NCI-H1105 treated with DMSO at 0.1 percent for 48 hours (cell line): ENCODE data around the gene DLX6.

Source experiments
- DNase-seq: peaks from one replicate; lab custom pipeline; 2025; lab: John Stamatoyannopoulos, UW

Gene DLX6

DNA sequence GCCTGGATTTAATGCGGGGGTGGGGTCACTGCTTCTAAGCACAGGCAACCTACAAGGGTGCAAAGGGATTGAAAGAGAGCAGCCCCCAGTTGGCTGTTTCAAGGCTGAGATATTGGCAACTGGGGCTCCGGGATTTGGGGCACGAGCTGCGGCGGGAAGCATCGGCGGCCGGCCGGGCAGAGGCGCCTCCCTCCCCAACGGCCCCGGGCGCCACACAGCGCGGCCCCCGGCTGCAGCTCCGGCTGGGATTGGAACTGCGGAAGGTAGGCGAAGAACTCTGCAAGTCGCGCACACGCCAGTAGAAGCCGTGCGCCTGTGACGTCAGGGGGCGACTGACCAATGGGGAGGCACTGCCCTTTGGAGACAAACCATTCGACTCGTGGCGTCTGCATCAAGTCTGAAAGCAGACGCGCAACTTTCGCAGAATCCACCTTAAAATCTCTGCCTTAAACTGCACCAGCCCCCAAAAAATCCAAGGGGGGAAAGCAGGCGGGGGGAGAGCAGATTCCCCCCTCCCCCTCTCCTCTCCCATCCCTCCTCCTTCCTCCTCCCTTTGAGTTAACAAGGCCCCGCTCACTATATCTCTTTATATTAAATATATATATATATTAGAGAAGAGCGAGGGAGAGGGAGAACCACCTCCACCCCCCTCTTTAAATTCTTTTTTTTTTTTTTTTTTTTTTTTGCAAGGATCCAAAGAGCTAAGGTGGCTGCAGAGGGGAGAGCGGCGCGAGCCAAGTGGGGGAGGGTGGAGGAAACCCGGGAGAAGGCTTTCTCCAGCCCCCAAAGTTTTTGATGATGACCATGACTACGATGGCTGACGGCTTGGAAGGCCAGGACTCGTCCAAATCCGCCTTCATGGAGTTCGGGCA, at the start of gene DLX6:
TSS of gene DLX6 (plus strand) at position 371 of the 872 bp plus-strand sequence. CDS start at position 796, 425 bp downstream.
- peak; percentile 98 for DNase-seq

- DNase-seq, result no peak
These were observed 46.2 kb upstream of the DLX6 start for GRCh38 chr7:96959135-96959534.

DNA sequence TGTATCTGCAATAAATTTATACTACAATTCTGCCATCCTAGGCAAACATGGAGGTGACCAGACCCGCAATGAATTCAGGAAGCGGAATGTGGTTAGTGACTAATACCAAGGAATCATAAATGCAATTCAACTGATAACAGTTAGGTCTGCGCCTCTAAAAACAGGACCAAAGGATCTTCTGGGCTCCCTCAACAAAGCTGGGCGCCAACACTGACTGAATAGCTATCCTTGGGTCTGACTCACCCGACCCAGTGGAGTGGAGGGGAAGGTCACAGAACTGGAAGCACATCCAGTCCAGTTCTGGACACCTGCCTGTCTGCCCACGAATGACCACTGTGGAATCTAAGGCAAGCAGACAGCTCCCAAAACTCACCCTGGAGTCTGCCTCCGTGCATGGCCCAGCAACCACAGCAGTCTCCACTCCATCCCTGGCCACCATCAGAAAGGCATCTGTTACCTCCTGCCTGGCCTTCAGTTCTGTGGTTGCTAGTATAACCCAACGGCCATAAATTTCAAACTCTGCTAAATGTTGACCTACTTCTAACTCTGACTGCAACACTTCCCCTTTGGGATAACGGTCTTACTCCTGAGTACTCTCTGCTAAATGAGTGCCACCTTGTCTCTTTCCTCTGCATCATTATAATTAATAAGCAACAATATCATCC, 43.0 kb upstream of the DLX6 start:
- DNase-seq, result no peak

- DNase-seq, result no peak
These were observed 36.4 kb upstream of the DLX6 start for GRCh38 chr7:96968981-96969380.

DNA sequence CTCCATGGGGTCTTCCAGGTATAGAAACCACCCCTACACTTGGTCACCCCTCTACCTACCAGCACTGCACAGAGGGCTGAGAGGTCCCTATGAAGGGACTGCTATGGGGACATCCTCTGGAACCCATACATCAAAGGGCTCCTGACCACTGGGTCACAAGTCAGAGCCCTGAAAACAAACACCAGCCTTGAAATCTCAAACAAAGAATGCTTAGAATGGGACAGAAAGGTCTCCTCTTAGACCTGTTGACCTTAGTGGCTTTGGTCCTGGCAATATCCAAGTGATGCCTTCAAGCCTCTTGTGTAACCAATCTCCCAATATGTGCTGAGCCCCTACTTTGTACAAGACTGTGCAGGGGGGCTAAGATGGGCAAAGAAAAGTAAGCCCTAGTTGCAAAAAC, 34.6 kb upstream of the DLX6 start:
- no peak for DNase-seq

DNA sequence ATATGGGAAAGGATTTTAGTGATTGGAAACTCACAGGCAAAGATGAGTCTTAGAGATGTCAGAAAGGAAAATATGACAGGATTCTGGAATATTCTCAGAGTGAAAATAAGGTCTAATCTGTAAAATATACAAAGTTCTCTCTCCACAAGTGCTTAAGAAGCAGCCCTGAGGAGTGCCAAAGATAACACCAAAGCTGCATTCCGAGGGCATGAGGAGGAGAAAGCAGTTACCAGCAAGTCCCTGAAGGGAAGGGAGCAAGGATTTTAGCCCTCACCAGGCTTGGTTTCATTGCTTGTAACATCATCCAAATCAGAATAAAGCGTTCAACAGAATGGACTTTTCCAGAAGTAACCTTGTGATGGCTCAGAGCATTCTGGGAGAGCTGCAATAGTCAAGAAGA, 31.4 kb upstream of the DLX6 start:
- DNase-seq, result no peak

GRCh38 chr7:96976106-96976505, 29.2 kb upstream of the DLX6 start:
- DNase-seq, result no peak

DNA sequence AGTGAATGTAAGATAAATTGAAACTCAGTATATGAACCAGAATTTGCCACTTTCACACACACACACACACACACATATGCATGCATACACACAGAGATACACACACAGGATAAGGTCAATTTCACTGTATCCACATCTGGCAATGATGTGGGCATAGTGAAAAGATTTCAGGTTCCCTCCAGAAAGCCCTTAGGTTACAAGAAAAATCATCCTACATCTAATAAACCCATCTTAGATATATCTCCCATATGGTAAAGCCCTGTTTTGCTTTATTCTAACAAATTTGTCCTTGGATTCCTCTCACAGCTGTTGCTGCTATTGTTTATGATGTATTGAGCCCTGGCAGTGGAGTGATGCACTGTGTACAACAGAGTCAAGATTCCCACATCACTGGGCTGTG, 27.9 kb upstream of the DLX6 start:
- DNase-seq, result no peak

GRCh38 chr7:96979551-96980276, 25.6 kb upstream of the DLX6 start:
- no peak for DNase-seq

DNA sequence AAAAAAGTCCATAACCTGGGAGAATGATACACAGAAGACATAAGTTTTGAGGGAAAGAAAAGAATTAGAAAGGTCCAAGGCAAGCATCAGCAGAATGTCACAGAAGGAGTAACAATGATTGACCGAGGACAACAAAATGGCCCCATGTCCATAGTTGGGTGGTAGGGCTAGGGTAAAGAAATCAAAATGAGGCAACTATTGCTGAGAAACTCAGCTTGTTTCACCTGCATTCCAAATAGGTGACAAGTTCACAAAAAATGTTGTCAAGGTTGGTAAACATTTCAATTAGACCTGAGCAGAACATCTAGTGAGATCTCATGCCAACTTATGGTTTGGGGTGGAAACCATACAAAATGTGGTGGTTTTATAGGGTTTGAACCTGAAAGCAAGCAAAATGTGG, 22.8 kb upstream of the DLX6 start:
- no peak for DNase-seq

GRCh38 chr7:96985992-96986391, 19.4 kb upstream of the DLX6 start:
- no peak for DNase-seq

GRCh38 chr7:96986901-96987300, 18.5 kb upstream of the DLX6 start:
- no peak for DNase-seq

DNA sequence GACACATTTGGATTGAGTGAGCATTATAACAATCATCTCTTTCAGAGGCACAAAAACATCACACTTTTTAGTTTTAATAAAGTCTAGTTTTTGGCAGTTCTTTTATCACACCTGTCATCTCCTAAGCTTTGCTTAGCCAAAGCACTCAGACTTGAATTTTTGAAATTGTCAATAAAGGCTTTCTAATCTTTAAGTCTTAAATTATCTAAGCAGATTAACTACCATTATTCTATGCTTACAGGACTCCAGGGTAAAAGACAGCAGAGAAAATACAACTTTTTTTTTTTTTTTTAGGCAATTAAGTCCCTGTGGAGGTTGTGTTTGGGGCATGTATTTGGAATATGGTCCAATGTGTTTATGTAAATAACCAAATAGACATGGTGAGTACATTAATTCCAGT, 17.6 kb upstream of the DLX6 start:
- no peak for DNase-seq

- no peak for DNase-seq
These were observed 16.0 kb upstream of the DLX6 start for GRCh38 chr7:96989241-96989858.

DNA sequence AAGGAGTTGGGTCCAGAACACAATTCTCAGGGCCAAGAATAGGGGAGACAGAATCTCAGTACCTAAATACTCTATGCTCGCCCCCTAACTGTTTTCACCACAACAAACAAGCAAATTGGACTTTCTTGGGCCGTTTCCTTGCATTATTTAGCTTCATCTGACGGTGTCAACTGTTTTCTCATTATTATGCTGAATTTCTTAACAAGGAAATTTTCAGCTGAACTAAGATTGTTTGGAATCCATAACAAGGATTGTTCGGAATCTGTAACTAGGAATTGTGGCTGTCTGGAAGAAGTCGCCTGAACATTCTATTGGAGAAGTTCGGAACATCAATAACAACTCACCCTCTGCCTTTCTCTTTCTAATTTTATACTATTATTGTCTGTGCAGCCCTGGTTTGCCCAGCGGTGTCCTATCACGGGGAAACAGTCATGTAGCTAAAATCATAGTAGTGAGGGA, 15.5 kb upstream of the DLX6 start:
- DNase-seq, result no peak

GRCh38 chr7:96991546-96992191, 13.7 kb upstream of the DLX6 start:
- no peak for DNase-seq

- no peak for DNase-seq
These were observed 13.0 kb upstream of the DLX6 start for GRCh38 chr7:96992192-96993005.

DNA sequence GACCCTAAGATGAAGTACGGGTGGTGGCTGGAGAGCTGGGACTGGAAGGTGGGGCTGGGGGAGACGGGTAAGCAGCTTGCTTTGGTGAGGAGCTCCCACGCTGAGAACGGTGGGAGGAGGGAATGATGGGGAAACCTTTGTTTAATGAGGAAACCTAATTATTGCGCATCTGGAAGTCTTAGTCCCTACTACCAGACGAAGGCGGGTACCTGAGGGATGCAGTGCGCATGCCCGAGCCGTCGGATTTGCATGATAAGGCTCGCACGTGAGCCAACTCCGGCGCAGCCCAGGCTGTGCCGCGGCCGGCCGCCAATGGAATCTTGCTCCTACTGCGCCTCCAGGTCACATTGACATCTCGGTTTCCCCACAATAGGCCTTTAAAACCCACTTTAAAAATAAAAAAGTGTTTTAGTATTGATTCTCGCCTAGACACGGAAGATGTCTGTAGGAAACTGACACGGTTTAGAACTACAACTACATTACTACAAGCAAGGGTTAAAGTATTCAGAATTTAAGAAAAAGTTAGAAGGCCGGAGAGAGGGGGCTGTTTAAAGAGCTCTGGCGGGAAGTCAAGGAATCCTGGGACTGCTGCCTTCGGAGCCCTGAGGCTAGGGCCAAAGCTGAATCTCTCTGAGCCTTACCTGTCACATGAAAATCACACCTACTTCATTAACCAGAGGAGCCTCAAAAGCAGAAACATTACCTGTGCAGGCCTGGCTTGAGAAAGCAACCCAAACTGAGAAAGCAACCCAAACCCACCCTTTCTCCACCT, 12.1 kb upstream of the DLX6 start:
- no peak for DNase-seq

DNA sequence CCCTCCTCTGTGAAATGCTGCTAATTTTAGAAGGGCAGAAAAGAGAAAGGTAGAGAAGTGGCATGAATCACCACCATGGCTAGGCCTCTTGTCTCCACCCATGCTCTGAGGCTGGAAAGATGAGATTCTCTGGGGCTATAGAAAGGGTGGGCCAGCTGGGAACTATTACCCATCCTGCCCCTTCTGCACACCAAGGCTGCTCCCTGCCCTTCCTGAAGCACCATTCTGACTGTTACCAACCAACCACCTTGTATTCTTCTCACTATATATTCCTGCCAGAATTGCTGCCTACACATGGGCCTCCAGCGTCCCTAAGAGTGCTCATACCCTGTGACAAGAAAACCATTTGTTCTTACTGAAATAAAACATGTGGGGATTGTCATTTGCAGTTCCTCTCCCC, 11.4 kb upstream of the DLX6 start:
- no peak for DNase-seq
